ENCODE measurements around the gene MCTP2.
"Not testable (repeated sequence)": the region's sequence is repeated elsewhere in the genome, so short reads cannot be mapped to it uniquely, and the experiment has no call there.

MCTP2 gene

DNA sequence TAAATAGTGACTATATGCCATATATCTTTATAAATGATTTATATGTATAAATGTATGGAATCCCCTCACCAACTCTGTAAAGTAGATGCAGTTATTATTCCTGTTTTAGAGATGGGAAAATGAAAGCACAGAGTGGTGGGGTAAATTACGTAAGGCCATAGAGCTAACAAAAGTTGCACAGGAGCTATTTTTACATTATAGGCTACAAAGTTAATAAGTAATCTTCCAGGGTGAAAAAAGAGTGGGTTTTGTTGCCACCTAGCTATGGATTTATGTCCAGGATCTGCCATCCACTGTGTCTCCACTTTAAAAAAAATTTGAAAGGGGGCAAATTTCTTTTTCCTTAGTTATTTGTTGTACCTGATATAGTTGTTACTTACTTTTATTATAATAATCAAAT is 235.7 kb downstream of the MCTP2 start:
- no peak for DNase-seq

DNA sequence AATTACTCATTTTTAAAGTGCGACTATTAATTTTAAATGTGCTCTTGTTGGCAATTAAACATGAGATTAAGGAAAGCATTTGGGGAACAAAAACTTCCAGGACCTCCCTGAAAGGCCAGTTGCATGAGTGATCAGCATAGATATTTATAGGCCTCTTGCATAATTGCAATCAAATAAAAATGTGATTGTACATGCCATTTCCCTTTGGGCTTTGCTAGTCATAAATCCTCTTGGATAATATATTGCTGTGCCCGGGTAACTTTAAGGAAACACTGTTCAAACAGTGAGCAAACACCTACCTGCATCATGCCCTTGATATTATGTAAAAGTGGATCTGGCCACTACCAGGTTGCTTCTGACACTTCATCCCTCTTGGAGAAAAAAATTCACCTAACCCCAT is 239.1 kb downstream of the MCTP2 start:
- no peak for DNase-seq

DNA sequence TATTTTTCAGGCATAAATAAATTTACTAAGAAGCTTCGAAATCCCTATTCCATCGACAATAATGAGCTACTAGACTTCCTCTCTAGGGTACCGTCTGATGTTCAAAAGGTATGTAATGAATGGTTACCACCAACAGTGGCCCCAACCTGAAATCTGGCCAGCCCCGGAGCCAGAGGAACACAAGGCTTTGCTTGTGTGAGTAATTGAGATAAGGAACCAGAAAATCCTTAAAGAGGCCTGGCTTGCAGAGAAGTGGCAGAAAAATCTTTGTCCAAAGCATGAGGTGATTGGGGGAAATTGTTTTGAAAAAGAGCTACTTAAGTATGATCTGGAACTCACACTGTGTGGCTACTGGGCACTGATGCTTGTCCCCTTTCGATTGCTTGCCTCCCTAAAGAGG is 245.3 kb downstream of the MCTP2 start:
- DNase-seq: no peak

DNA sequence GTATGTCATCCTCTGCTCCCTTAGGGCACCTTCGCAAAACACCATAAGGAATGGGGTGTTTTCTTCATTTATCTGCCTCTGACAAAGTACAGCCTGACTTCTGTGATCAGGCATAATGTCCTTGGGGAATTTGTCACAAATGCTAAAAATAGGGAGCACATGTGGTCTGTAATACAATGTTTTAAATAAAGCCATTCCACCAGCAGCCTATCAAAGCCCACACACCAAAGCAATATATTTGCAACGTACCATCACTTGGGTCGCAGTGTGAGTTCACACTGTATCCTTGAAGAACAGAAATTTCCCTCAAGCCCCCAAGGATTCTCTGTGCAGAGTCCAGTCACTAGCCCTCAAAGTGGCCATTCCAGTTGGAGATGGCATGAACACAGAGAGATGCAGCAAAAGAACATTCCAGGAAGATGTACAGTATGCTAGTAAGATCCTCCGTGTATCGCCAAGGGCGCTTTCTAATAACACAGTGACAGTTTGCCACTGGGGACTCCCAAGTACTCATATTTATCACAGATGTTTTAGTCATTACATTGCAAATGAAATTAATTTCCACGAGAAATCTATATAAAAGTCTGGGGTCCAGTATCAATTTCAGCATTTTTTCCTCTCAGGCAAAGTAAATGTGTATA is 246.7 kb downstream of the MCTP2 start:
- no peak for DNase-seq

DNA sequence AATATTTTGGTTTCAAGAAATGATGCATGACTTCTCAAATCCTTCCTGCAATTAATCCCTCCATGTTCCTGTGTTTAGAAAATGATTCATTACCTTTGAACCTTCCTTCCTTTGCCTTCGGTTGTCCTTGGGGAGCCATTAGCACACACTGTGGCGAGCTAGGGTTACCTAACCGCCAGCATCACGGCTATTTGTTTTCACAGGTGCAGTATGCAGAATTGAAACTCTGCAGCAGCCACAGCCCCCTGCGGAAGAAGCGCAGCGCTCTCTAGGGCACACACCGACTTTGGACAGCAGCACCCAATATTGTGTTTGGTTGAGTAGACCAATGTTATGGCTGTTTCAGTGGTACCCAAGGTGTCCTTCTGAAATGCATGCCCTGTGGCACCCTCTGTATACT is 247.4 kb downstream of the MCTP2 start:
- no peak for DNase-seq

DNA sequence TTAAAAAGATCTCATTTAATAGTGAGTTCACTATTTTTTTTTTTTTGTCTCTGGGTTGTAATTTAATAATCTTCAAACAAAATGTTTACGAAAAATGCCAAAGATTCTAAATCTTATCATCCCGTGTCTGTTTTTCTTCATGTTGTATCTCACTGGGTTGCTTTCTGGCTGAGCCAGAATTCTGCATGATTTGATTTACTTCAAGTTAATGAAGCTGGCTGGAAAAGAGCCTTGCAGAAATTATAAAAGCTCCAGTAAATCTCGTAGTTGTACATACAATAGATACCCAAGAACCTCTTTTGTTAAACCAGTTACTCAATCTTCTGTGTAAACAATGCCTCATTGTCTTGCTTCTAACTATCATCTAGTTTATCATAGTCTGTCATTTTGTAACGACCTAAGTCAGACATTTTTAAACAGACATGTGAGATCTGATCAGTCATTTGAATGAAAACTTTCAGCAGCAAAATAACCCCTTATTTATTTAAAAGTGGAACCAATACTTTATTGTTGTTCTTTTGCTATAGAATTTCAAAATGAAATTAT is 249.0 kb downstream of the MCTP2 start:
- no peak for DNase-seq

DNA sequence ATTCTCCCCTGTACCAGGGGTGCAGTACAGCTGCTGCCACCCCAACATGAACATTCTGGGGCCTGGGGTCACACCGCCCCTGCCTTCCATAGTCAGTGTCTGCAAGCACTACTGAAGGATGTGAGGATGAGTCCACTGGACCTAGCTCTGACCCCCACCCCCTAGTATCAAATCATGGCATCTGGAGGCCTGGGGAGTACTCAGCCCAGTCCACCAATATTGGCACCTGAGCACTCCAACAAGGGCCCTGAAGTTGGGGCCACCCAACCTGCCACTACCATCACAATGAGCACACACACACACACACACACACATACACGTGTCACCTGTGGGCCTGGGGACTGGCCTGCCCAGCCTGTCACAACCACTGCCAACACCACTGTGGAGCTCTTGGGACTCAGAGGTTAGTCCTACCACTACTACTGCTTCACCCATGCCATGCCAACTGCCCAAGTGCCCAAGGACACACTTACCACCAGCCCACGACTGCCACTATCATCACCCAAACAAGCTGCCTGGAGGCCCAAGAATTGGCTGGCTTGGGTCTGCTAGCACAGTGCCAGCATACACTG is 253.9 kb downstream of the MCTP2 start:
- DNase-seq: no peak

DNA sequence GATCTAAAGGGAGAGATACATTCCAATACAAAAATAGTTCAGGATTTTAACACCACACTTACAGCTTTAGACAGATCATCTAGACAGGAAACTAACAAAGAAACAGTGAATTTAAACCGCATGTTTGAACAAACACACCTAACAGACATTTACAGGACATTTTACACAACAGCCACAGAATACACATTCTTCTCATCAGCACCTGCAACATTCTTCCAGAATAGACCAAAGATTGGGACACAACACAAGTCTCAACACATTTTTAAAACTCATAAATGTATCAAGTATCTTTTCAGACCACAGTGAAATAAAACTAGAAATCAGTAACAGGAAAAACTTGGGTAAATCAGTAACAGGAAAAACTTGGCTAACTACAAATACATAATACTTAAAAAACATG is 256.3 kb downstream of the MCTP2 start:
- no peak for DNase-seq

DNA sequence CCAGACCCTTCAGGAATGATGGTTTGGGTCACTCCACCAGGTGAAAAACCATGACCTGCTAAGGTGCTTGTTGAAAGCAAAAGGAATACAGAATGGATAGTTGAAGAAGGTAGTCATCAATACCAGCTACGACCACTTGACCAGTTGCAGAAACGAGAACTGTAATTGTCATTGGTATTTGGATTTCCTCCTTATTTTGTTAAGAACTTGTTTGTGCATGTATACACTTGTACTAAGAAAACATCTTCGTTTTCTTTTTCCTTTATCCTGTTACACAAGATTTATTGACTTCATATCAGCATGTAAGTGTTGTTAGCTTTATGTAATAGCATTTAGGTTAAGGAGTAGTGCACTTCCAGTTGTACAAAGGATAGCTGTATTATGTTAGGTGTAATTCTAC is 261.8 kb downstream of the MCTP2 start:
- DNase-seq: no peak

DNA sequence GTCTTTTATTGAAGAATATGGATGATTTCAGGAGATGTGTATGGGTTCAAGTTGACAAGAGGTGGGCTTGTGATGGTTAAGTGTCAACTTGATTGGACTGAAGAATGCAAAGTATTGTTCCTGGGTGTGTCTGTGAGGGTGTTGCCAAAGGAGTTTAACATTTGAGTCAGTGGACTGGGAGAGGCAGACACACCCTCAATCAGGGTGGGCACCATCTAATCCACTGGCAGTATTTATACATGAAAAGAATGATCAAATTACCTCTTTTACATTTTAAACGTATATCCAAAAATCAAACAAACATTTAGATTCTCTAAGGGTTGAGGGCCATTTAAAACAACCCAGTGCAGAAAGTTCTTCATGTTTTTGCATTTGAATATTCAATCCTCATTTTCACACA is 262.2 kb downstream of the MCTP2 start:
- DNase-seq: not testable (repeated sequence)

DNA sequence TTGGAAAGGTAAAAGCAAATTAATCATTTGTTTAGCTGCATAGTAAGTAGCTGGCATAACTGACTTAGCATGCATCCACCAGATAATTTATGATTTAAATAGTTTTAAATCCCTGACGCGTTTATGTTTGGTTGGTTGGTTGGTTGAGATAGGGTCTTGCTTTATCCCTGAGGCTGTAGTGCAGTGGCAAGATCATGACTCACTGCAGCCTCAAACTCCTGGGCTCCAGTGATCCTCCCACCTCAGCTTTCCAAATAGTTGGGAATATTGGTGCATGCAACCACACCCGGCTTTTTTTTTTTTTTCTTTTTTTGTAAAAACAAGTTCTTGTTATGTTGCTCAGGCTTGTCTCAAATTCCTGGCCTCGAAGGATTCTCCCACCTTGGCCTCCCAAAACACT is 263.4 kb downstream of the MCTP2 start:
- DNase-seq: no peak

DNA sequence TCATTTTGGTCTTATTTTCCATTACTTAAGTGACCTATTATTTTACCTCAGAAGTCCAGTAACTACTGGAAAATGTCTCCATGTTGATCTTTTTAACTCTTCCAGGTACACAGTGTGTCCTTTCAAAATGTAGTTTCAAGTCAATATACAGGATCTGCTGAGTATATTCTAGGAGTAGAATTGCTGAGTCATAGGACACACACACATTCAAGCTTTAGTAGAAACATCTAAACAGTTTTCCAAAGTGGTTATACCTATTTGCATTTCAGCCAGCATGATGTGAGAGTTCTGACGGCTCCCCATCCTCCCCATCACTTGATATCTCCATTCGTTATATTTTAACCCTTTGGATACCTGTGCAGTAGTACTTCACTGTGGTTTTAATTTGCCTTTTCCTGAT is 271.9 kb downstream of the MCTP2 start:
- DNase-seq: no peak

DNA sequence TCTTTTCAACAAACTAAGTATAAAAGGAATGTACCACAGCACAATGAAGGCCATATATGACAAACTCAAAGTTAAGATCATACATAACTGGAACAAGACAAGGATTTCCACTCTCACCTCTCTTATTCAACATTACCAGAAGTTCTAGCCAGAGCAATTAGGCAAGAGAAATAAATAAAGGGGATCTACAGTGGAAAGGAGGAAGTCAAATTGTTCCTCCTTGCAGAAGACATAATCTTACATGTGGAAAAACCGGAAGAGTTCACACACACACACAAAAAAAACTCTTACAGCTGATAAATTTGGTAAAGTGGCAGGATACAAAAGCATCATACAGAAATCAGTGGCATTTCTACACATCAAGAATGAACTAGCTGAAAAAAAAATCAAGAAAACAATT is 277.9 kb downstream of the MCTP2 start:
- no peak for DNase-seq

DNA sequence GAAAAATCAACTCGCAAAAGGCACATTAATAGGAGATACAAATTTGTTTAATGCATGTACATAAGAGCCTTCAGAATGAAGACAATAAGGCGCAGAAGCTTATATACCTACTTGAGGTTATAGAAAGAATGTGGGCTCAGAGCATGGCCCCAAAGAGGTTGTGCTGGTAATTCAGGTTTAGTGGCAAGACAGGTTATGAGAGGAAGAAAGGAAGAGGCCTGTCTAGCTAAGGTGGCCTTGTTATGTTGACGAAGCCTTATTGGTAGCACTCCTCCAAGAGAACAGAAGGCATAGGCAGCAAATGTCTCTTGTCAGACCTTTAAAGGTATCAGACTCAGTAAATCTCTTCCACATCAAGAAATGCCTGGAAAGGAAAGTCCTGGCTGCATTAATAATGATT is 290.8 kb downstream of the MCTP2 start:
- DNase-seq: no peak

DNA sequence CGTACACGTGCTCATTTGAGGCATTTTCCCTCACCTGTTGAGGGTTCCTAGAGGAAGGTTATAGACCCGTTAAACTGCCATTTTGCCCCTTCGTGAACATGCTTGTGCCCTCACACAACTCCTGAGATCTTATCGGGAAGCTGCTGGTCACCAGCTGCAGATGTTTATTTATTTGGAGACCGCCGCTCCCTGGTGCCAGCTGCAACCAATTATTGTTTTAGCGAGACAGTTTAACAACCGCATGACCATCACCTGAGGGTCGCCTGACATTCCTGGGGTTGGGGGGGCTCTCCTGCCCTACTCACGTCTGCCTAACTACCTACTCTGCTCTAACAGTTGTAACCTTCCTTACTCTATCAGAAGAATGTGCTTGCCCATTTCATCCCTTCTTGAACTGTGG is 292.5 kb downstream of the MCTP2 start:
- DNase-seq: no peak

DNA sequence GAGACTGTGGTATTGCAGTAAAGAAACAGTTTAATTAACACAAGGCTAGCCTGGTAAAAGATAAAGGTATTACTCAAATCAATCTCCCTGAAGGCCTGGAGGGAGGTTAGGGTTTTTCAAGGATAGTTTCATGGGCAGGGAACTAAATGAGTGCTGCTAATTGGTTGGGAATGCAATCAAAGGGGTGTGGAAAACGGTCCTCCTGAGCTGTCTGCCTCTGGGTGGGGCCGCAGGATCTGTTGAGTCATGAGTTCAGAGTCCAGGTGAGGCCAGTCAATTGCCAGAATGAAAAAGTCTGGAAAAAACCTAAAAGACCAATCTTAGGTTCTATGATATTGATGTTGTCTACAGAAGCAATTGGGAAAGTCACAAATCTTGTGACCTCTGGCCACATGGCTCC is 293.2 kb downstream of the MCTP2 start:
- DNase-seq: no peak

DNA sequence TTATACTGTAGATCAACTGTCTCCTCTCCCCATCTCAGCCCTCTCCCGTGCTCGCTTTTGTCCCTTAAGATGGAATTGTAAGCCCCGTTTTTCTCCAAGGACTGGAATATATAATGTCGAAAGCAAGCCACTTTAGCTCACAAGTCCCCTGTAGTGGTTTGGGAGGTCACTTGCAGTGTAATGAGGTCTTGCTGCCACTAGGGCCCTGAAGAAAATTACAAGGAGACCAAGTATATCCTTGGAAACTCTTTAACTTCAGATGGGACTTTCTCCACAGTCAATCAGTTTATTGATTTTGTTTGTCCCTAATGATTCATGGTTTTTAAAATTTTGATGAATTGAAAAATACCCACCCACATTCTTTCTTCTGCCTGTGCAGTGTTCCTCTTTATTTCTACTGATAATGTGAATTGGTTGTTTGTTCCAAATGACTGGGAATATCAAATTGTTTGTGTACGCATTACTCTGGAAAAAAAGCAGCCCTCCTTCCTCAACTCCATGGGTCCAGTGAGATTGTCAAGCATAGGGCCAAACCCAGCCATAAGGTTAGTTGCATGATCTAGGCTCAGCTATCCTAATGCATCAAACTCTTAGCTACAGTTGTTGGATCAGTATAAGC is 294.8 kb downstream of the MCTP2 start:
- no peak for DNase-seq

DNA sequence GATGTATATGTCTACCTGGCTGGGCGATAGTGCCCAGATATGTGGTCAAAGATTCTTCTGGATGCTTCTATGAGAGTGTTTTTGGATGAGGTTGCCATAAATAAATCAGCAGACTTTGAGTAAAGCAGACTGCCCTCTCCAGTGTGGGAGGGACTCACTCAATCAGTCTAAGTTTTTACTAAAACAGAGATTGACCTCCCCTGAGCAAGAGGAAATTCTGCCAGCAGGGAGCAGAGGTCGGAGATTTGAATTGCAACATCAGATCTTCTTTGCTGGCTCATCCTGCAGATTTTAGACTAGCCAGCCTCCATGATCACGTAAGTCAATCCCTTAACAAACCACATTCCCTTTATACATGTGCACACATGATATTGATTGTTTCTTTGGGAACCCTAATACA is 300.9 kb downstream of the MCTP2 start:
- DNase-seq: no peak
